Calu3 (cell line): ENCODE results near the gene AP1S1. TPM values are rescaled to one million over a fixed set of nuclear protein-coding genes. Genes with fewer than 3 reads are reported as not detected.

Experiments
- BruUV-seq: library from RNA; stranded (reverse); fragments of 400-500 nt; replicated peaks from 2 replicates; lab custom pipeline; 2021; lab: Mats Ljungman, UMichigan
- CTCF ChIA-PET: fragments of 300-600 bp; sonication (Branson Sonifier 250); formaldehyde crosslinking; loops from one replicate; lab custom pipeline; 2022; ENCODE audit warnings: antibody characterized with exemption; lab: Charles Lee
- DNase-seq: peaks from one replicate; pipeline ENCODE4 v3.0.0; 2022
- H3K27ac Mint-ChIP-seq: one replicate; pipeline ENCODE4 v1.8.0; 2022; ENCODE audit warnings: mixed read lengths; ENCODE audit not compliant: unreplicated experiment
- H3K27me3 Mint-ChIP-seq: one replicate; pipeline ENCODE4 v1.8.0; 2022; ENCODE audit warnings: mixed read lengths; ENCODE audit not compliant: unreplicated experiment
- H3K36me3 Mint-ChIP-seq: one replicate; pipeline ENCODE4 v1.8.0; 2022; ENCODE audit warnings: mild to moderate bottlenecking, moderate library complexity, mixed read lengths; ENCODE audit not compliant: insufficient read depth, unreplicated experiment
- H3K4me1 Mint-ChIP-seq: one replicate; pipeline ENCODE4 v1.8.0; 2022; ENCODE audit warnings: mild to moderate bottlenecking, low read depth, mixed read lengths; ENCODE audit not compliant: unreplicated experiment
- H3K4me3 Mint-ChIP-seq: one replicate; pipeline ENCODE4 v1.8.0; 2022; ENCODE audit warnings: mild to moderate bottlenecking, low read depth, moderate library complexity, mixed read lengths; ENCODE audit not compliant: unreplicated experiment
- H3K9me3 Mint-ChIP-seq: one replicate; pipeline ENCODE4 v1.8.0; 2022; ENCODE audit warnings: low read depth, mixed read lengths; ENCODE audit not compliant: unreplicated experiment
- intact Hi-C: fragments of 100-400 bp; cut with micrococcal nuclease; formaldehyde crosslinking; loops from one replicate; pipeline ENCODE4 v1.10.0; 2022; ENCODE audit not compliant: unreplicated experiment
- total RNA-seq: library from RNA; stranded (reverse); gene quantifications from 2 replicates; pipeline ENCODE4 v1.2.3, GENCODE V29; 2022
- TF ChIP-seq, protein P1 (sequence below): fragments of 200-600 bp; IDR thresholded peaks from one replicate; pipeline ENCODE4 v1.8.0; 2022; ENCODE audit warnings: antibody characterized with exemption; ENCODE audit not compliant: unreplicated experiment

AP1S1 gene
- total RNA-seq, 1 experiment from 2014 or later, result 45.6 TPM

DNA sequence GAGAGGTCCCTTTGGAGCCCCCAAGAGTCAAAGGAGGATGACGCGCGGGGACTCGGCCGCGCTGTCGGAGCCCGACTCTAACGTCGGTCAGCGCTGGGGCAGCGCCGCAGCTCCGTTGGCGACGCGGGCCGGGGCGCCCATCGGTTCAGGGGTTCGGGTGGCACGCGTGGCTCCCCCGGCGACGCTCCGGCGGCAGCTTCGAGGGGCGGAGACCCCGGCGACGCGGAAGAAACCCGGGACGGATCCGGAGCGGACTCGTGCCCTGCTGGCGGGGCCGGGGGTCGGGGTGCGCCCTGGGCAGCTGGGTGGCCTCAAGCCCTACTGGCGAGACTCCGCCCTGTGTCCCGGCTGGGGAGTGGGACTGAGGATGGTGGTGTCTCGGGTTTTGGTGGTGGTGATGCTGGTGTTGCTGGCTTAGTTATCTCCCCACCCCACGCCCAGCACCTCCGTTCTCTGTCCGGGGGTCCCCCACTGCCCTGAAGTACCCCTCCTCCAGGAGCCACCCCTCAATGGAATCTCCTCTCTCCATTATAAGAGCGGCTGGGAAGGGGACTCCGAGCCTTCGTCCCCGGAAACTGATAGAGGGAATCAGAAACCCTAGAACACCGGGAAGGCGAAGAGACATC is 26.0 kb downstream of the AP1S1 start, which contains the start of gene NAT16:
Gene NAT16 (minus strand): TSS at position 164 of the 626 bp plus-strand sequence. CDS start 5,486 bp downstream, outside the sequence.
- H3K36me3 Mint-ChIP-seq, result peaks cover 9% of the 10 kb centered on the region
- no peak within 1 kb of the TSS for H3K4me3 Mint-ChIP-seq
- H3K27ac Mint-ChIP-seq, result no peak within 1 kb of the TSS
- no peak for DNase-seq
- no TSS peak for BruUV-seq
- intact Hi-C loops, result no loop called here
- H3K9me3 Mint-ChIP-seq, result no peaks in the 10 kb centered on the region
- H3K27me3 Mint-ChIP-seq, result peaks cover 74% of the 10 kb centered on the region
- TF ChIP-seq, protein P1, sequence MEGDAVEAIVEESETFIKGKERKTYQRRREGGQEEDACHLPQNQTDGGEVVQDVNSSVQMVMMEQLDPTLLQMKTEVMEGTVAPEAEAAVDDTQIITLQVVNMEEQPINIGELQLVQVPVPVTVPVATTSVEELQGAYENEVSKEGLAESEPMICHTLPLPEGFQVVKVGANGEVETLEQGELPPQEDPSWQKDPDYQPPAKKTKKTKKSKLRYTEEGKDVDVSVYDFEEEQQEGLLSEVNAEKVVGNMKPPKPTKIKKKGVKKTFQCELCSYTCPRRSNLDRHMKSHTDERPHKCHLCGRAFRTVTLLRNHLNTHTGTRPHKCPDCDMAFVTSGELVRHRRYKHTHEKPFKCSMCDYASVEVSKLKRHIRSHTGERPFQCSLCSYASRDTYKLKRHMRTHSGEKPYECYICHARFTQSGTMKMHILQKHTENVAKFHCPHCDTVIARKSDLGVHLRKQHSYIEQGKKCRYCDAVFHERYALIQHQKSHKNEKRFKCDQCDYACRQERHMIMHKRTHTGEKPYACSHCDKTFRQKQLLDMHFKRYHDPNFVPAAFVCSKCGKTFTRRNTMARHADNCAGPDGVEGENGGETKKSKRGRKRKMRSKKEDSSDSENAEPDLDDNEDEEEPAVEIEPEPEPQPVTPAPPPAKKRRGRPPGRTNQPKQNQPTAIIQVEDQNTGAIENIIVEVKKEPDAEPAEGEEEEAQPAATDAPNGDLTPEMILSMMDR, result no peak
- H3K4me1 Mint-ChIP-seq, result no peaks in the 10 kb centered on the region
- CTCF ChIA-PET, result no interaction called here

- Mint-ChIP-seq H3K4me3 (no peak overlapping the region), H3K27ac (no peak overlapping the region), H3K9me3 (no peaks in the 10 kb centered on the region), H3K36me3 (peaks cover 9% of the 10 kb centered on the region), H3K27me3 (peaks cover 23% of the 10 kb centered on the region), H3K4me1 (no peaks in the 10 kb centered on the region)
- intact Hi-C loops, result no loop called here
- BruUV-seq, result no TSS peak
- no peak for DNase-seq
- CTCF ChIA-PET, result no interaction called here
- TF ChIP-seq, protein P1, result no peak
Measured at GRCh38 chr7:101185258-101185839, 31.1 kb downstream of the AP1S1 start.

DNA sequence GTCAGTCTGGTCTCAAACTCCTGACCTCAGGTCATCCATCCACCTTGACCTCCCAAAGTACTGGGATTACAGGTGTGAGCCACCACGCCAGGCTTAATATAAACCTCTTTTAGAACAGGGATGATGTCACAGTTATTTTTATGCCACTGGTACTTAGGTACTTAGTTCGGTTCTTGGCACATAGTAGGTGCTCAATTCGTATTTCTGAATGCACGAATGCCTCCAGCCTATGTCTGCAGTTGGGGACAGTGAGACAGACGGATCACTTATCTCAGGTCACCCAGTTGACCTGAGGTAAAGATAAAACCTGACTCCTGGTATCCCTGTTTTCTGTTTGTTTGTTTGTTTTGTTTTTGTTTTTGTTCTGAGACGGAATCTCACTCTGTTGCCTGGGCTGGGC is 31.9 kb downstream of the AP1S1 start:
- Mint-ChIP-seq H3K9me3 (no peaks in the 10 kb centered on the region), H3K4me3 (no peak overlapping the region), H3K27ac (no peak overlapping the region), H3K4me1 (no peaks in the 10 kb centered on the region), H3K27me3 (peaks cover 15% of the 10 kb centered on the region), H3K36me3 (peaks cover 9% of the 10 kb centered on the region)
- BruUV-seq, result no TSS peak
- intact Hi-C loops, result no loop called here
- TF ChIP-seq, protein P1, result no peak
- CTCF ChIA-PET, result interaction anchor here (0.6 to 0.7 kb wide), 3 partner anchors 18 to 50 kb away, joined by 3 to 5 read pairs (median 4); no protein-coding TSS in a partner anchor
- DNase-seq, result no peak

DNA sequence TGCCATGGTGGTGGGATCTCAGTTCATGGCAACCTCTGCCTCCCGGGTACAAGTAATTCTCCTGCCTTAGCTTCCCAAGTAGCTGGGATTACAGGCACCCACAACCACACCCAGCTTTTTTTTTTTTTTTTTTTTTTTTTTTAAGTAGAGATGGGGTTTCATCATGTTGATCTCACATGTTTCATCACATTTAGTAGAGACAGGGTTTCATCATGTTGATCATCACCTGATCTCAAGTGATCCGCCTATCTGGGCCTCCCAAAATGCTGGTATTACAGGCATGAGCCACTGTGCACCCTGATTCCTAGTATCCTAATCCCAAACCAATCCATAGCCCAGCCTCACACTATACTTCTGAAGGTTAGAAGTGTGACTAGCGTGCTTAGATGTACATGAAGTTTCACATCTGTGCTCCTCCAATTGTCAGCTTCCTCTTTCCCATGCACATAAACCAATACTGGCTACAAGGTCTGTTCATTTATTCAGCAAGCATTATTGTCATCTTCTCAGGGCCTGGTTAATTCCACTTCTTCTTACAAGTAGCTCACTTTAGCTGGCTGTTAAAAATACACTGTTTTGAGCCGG is 32.7 kb downstream of the AP1S1 start:
- CTCF ChIA-PET, result interaction anchor here (0.6 to 0.7 kb wide), 3 partner anchors 18 to 51 kb away, joined by 3 to 5 read pairs (median 4); no protein-coding TSS in a partner anchor
- intact Hi-C loops, result no loop called here
- Mint-ChIP-seq H3K4me1 (no peaks in the 10 kb centered on the region), H3K4me3 (no peak overlapping the region), H3K36me3 (peaks cover 9% of the 10 kb centered on the region), H3K9me3 (no peaks in the 10 kb centered on the region), H3K27me3 (peaks cover 13% of the 10 kb centered on the region), H3K27ac (no peak overlapping the region)
- TF ChIP-seq, protein P1, result no peak
- no peak for DNase-seq
- no TSS peak for BruUV-seq
